H9 (cell line): Measurements from ENCODE around the gene PDPN. TPM values are rescaled to one million over a fixed set of nuclear protein-coding genes. Genes with fewer than 3 reads are reported as not detected.
A peak's percentile ranks its signal among the peaks of the same experiment; 100 is the strongest.

Source experiments
- DNase-seq: peaks from one replicate; pipeline ENCODE4 v3.0.0-alpha.2; 2017
- H2AFZ ChIP-seq: one replicate; pipeline ENCODE4 v1.6.1; 2013; ENCODE audit warnings: mild to moderate bottlenecking, low read length, control low read depth, moderate library complexity
- H2AK5ac ChIP-seq: 2 replicates; pipeline ENCODE4 v1.6.1; 2013; ENCODE audit warnings: low read length, control low read depth, mixed read lengths; ENCODE audit not compliant: insufficient read length
- H2BK120ac ChIP-seq: one replicate; pipeline ENCODE4 v1.6.1; 2013; ENCODE audit warnings: low read depth, mild to moderate bottlenecking, low read length, control low read depth, inconsistent platforms; ENCODE audit not compliant: poor library complexity, severe bottlenecking
- H2BK12ac ChIP-seq: 2 replicates; pipeline ENCODE4 v1.6.1; 2013; ENCODE audit warnings: low read length, control low read depth, mixed read lengths, low read depth; ENCODE audit not compliant: insufficient read length
- H2BK15ac ChIP-seq: 2 replicates; pipeline ENCODE4 v1.6.1; 2013; ENCODE audit warnings: low read depth, low read length, control low read depth
- H2BK20ac ChIP-seq: one replicate; pipeline ENCODE4 v1.6.1; 2013; ENCODE audit warnings: low read depth, mild to moderate bottlenecking, low read length, control low read depth, inconsistent platforms; ENCODE audit not compliant: poor library complexity, severe bottlenecking
- H2BK5ac ChIP-seq: 2 replicates; pipeline ENCODE4 v1.6.1; 2013; ENCODE audit warnings: low read length, control low read depth, mixed read lengths; ENCODE audit not compliant: insufficient read length
- H3K14ac ChIP-seq: 2 replicates; pipeline ENCODE4 v1.6.1; 2013; ENCODE audit warnings: low read length, control low read depth; ENCODE audit not compliant: insufficient read depth
- H3K18ac ChIP-seq: 2 replicates; pipeline ENCODE4 v1.6.1; 2013; ENCODE audit warnings: low read depth, mild to moderate bottlenecking, mixed read lengths, low read length, control low read depth; ENCODE audit not compliant: insufficient read length
- H3K23ac ChIP-seq: 2 replicates; pipeline ENCODE4 v1.6.1; 2013; ENCODE audit warnings: low read length, control low read depth, mixed read lengths, low read depth; ENCODE audit not compliant: insufficient read length
- H3K23me2 ChIP-seq: 2 replicates; pipeline ENCODE4 v1.6.1; 2013; ENCODE audit warnings: low read depth, mild to moderate bottlenecking, mixed read lengths, low read length, control low read depth; ENCODE audit not compliant: insufficient read length, poor library complexity, severe bottlenecking
- H3K27ac ChIP-seq: 2 replicates; pipeline ENCODE4 v1.5.1; 2013; ENCODE audit warnings: low read length, control low read depth, mixed read lengths, low read depth; ENCODE audit not compliant: insufficient read length
- H3K27me3 ChIP-seq: 2 replicates; pipeline ENCODE4 v1.6.1; 2013; ENCODE audit warnings: low read length, control low read depth, inconsistent platforms; ENCODE audit not compliant: insufficient read depth
- H3K4ac ChIP-seq: 2 replicates; pipeline ENCODE4 v1.6.1; 2013; ENCODE audit warnings: low read depth, mild to moderate bottlenecking, control low read depth, inconsistent platforms, low read length, moderate library complexity
- H3K4me1 ChIP-seq: 2 replicates; pipeline ENCODE4 v1.6.1; 2013; ENCODE audit warnings: low read length, control low read depth, inconsistent platforms; ENCODE audit not compliant: insufficient read depth
- H3K4me2 ChIP-seq: 2 replicates; pipeline ENCODE4 v1.6.1; 2013; ENCODE audit warnings: low read length, control low read depth, mixed read lengths; ENCODE audit not compliant: insufficient read length, insufficient read depth
- H3K56ac ChIP-seq: 2 replicates; pipeline ENCODE4 v1.6.1; 2013; ENCODE audit warnings: low read depth, mild to moderate bottlenecking, mixed read lengths, low read length, control low read depth; ENCODE audit not compliant: insufficient read length
- H3K79me1 ChIP-seq: 2 replicates; pipeline ENCODE4 v1.6.1; 2013; ENCODE audit warnings: low read depth, mild to moderate bottlenecking, moderate library complexity, low read length, control low read depth, inconsistent platforms; ENCODE audit not compliant: insufficient read depth, poor library complexity, severe bottlenecking
- H3K79me2 ChIP-seq: 2 replicates; pipeline ENCODE4 v1.6.1; 2013; ENCODE audit warnings: low read length, control low read depth, inconsistent platforms; ENCODE audit not compliant: insufficient read depth
- H3K9ac ChIP-seq: 2 replicates; pipeline ENCODE4 v1.6.1; 2013; ENCODE audit warnings: low read length, control low read depth, mixed read lengths; ENCODE audit not compliant: insufficient read length; ENCODE audit errors: extremely low read depth
- H3K9me3 ChIP-seq: one replicate; pipeline ENCODE4 v1.6.1; 2013; ENCODE audit warnings: low read depth, low read length, inconsistent platforms; ENCODE audit not compliant: control insufficient read depth
- H3T11ph ChIP-seq: one replicate; pipeline ENCODE4 v1.6.1; 2013; ENCODE audit warnings: mild to moderate bottlenecking, low read length, control low read depth, inconsistent platforms
- H4K20me1 ChIP-seq: one replicate; pipeline ENCODE4 v1.6.1; 2013; ENCODE audit not compliant: control insufficient read depth, insufficient read length, insufficient read depth
- H4K5ac ChIP-seq: 2 replicates; pipeline ENCODE4 v1.6.1; 2013; ENCODE audit warnings: low read depth, mild to moderate bottlenecking, mixed read lengths, low read length, control low read depth; ENCODE audit not compliant: insufficient read length
- H4K8ac ChIP-seq: replicated peaks from 2 replicates; pipeline ENCODE4 v1.6.1; 2013; ENCODE audit warnings: low read length, control low read depth, mixed read lengths, low read depth; ENCODE audit not compliant: insufficient read length
- H4K91ac ChIP-seq: 2 replicates; pipeline ENCODE4 v1.6.1; 2013; ENCODE audit warnings: low read depth, mild to moderate bottlenecking, moderate library complexity, mixed read lengths, low read length, control low read depth; ENCODE audit not compliant: insufficient read length
- H3K27ac Mint-ChIP-seq, 3 experiments: 2 replicates in 2 of 3; 3 replicates in 1 of 3; pipeline ENCODE4 v1.8.0; 2020 to 2021; ENCODE audit warnings: mixed read lengths in 3 of 3, mild to moderate bottlenecking in 1 of 3, moderate library complexity in 1 of 3
- H3K27me3 Mint-ChIP-seq: 2 replicates; pipeline ENCODE4 v1.8.0; 2021; ENCODE audit warnings: low read depth, mild to moderate bottlenecking, moderate library complexity, mixed read lengths
- H3K36me3 Mint-ChIP-seq, 3 experiments: 2 replicates in 2 of 3; 3 replicates in 1 of 3; pipeline ENCODE4 v1.8.0; 2020 to 2021; ENCODE audit warnings: low read depth in 3 of 3, mixed read lengths in 3 of 3; ENCODE audit not compliant: insufficient read depth in 1 of 3
- H3K4me1 Mint-ChIP-seq, 2 experiments: 2 replicates each; pipeline ENCODE4 v1.8.0; 2020; ENCODE audit warnings: mixed read lengths in 2 of 2
- H3K4me3 Mint-ChIP-seq, 2 experiments: 2 replicates in 1 of 2; 3 replicates in 1 of 2; pipeline ENCODE4 v1.8.0; 2020 to 2021; ENCODE audit warnings: mild to moderate bottlenecking in 2 of 2, mixed read lengths in 2 of 2, moderate library complexity in 1 of 2
- H3K9me3 Mint-ChIP-seq, 2 experiments: 2 replicates in 1 of 2; 3 replicates in 1 of 2; pipeline ENCODE4 v1.8.0; 2020; ENCODE audit warnings: mild to moderate bottlenecking in 2 of 2, mixed read lengths in 2 of 2, moderate library complexity in 1 of 2
- WGBS: extraction: QIAGEN DNeasy Blood & Tissue Kit; methylation state at CpG from one replicate; pipeline ENCODE4 v1.1.7; 2013; ENCODE audit warnings: missing lambda C conversion rate, low lambda C conversion rate, mixed read lengths; ENCODE audit not compliant: insufficient read length; ENCODE audit errors: extremely low coverage; 5-methylcytosine and 5-hydroxymethylcytosine counted together
- total RNA-seq: library from RNA; stranded (reverse); gene quantifications from 2 replicates; pipeline ENCODE4 v1.2.1, GENCODE V29; 2021
- TF ChIP-seq, protein P1 (sequence below): fragments of 200-600 bp; sonication (generic); conservative IDR thresholded peaks from 3 replicates; pipeline ENCODE4 v1.8.0; 2021; ENCODE audit warnings: antibody characterized with exemption, mild to moderate bottlenecking

PDPN gene
- total RNA-seq, 1 experiment from 2014 or later = 205 TPM

DNA sequence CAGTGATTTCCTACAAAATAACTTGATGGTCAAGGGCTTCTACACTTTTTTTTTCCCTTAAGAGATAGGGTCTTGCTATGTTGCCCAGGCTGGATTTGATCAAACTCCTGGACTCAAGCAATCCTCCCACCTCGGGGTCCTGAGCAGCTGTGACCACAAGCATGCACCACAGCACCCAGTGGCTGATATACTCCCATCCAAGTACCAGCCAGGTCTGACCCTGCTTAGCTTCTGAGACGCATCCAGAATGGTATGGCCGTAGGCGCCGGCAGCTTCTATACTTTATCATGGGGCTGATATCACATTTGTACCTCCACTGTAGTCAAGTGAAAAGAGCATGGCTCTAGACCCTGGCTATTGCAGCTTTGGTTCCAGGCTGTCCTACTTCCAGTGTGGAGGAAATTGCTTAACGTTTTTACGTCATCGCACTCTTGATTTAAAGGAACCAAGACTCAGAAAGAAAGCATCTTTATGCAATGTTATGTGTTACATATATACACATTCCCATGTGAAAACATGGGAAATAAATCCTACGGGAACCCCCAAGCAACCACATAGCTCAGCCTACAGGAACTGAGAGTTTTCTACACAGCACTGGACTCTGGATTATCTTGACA, 39.5 kb downstream of the PDPN start:
- Histone ChIP-seq H4K20me1 (no peaks in the 10 kb centered on the region), H2AFZ (no peak overlapping the region), H4K91ac (no peak overlapping the region), H4K5ac (no peak overlapping the region), H3K4me2 (no peak overlapping the region), H3K27ac (no peak overlapping the region), H3K23me2 (no peaks in the 10 kb centered on the region), H3K14ac (no peak overlapping the region), H3K27me3 (no peaks in the 10 kb centered on the region), H3K79me1 (no peaks in the 10 kb centered on the region), H2BK120ac (no peak overlapping the region), H2BK20ac (no peak overlapping the region), H3T11ph (no peak overlapping the region), H3K4me1 (no peaks in the 10 kb centered on the region), H3K9me3 (no peaks in the 10 kb centered on the region), H3K56ac (no peak overlapping the region), H2BK12ac (no peak overlapping the region), H2BK5ac (no peak overlapping the region), H4K8ac (no peak overlapping the region), H3K79me2 (no peaks in the 10 kb centered on the region), H3K23ac (no peak overlapping the region), H2AK5ac (no peak overlapping the region), H3K4ac (no peak overlapping the region), H3K18ac (no peak overlapping the region), H2BK15ac (no peak overlapping the region), H3K9ac (no peak overlapping the region)
- no peak overlapping the region for H3K4me3 Mint-ChIP-seq
- TF ChIP-seq, protein P1, sequence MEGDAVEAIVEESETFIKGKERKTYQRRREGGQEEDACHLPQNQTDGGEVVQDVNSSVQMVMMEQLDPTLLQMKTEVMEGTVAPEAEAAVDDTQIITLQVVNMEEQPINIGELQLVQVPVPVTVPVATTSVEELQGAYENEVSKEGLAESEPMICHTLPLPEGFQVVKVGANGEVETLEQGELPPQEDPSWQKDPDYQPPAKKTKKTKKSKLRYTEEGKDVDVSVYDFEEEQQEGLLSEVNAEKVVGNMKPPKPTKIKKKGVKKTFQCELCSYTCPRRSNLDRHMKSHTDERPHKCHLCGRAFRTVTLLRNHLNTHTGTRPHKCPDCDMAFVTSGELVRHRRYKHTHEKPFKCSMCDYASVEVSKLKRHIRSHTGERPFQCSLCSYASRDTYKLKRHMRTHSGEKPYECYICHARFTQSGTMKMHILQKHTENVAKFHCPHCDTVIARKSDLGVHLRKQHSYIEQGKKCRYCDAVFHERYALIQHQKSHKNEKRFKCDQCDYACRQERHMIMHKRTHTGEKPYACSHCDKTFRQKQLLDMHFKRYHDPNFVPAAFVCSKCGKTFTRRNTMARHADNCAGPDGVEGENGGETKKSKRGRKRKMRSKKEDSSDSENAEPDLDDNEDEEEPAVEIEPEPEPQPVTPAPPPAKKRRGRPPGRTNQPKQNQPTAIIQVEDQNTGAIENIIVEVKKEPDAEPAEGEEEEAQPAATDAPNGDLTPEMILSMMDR = no peak
- no peaks in the 10 kb centered on the region; a peak in 1 of 5 replicates for H3K9me3 Mint-ChIP-seq
- H3K27me3 Mint-ChIP-seq = no peaks in the 10 kb centered on the region; the same call in 1 of the 2 replicates
- peaks cover 13 to 15% of the 10 kb centered on the region in 2 experiments for H3K4me1 Mint-ChIP-seq
- peaks cover 0 to 2% (median 0%) of the 10 kb centered on the region in 3 experiments; a peak in 4 of 7 replicates for H3K36me3 Mint-ChIP-seq
- no CpG with 5 or more reads among the region's 9 CpGs for WGBS
- DNase-seq = no peak
- peak overlapping the region in 1 of 3 experiments; percentile 46; a peak in 1 of 7 replicates for H3K27ac Mint-ChIP-seq
